Sigmoid colon (tissue), 7 donors: ENCODE results near the gene EIF4EBP3. TPM values are rescaled to one million over a fixed set of nuclear protein-coding genes. Genes with fewer than 3 reads are reported as not detected.
A peak's percentile ranks its signal among the peaks of the same experiment; 100 is the strongest.

Experiments
- DNase-seq: peaks from one replicate; pipeline ENCODE4 v3.0.0-alpha.2; 2019
- H3K27ac ChIP-seq, 4 donors: fragments of 200-600 bp; sonication (generic); one replicate each; pipeline ENCODE4 v1.5.1; 2016 to 2019; ENCODE audit warnings: mild to moderate bottlenecking in 1 of 4
- H3K27me3 ChIP-seq, 3 donors: fragments of 200-600 bp; sonication (generic); one replicate each; pipeline ENCODE4 v1.5.1; 2019; ENCODE audit warnings: mild to moderate bottlenecking in 1 of 3
- H3K36me3 ChIP-seq, 4 donors: fragments of 200-600 bp; sonication (generic); one replicate each; pipeline ENCODE4 v1.5.1; 2016 to 2019
- H3K4me1 ChIP-seq, 4 donors: fragments of 200-600 bp; sonication (generic); one replicate each; pipeline ENCODE4 v1.5.1; 2017 to 2019
- H3K4me3 ChIP-seq, 4 donors: fragments of 200-600 bp; sonication (generic); one replicate each; pipeline ENCODE4 v1.5.1; 2017 to 2019; ENCODE audit warnings: mild to moderate bottlenecking in 2 of 4, moderate library complexity in 1 of 4
- H3K9me3 ChIP-seq, 4 donors: fragments of 200-600 bp in 3 of 4; sonication (generic) in 3 of 4; one replicate each; pipeline versions ENCODE4 v1.5.1 to v1.6.1; 2013 to 2019
- CTCF ChIP-seq, 4 experiments: fragments of 450-650 bp in 3 of 4; fragments of 200-600 bp in 1 of 4; IDR thresholded peaks; one replicate each; pipeline ENCODE4 v1.5.1; 2016 to 2019; ENCODE audit warnings: antibody characterized with exemption in 4 of 4, mild to moderate bottlenecking in 3 of 4, moderate library complexity in 2 of 4
- EP300 ChIP-seq, 4 donors: sonication (generic); formaldehyde crosslinking; IDR thresholded peaks; one replicate each; pipeline ENCODE4 v1.6.1; 2017; ENCODE audit warnings: antibody characterized with exemption in 4 of 4
- POLR2A ChIP-seq, 2 donors: fragments of 450-650 bp; IDR thresholded peaks; one replicate each; pipeline ENCODE4 v1.6.1; 2016; ENCODE audit warnings: antibody characterized with exemption in 2 of 2, mild to moderate bottlenecking in 2 of 2, moderate library complexity in 2 of 2
- POLR2AphosphoS5 ChIP-seq, 4 donors: sonication (generic); formaldehyde crosslinking; IDR thresholded peaks; one replicate each; pipeline ENCODE4 v1.6.1; 2017; ENCODE audit warnings: antibody characterized with exemption in 4 of 4
- WGBS, 2 donors: extraction: QIAGEN DNeasy Blood & Tissue Kit; methylation state at CpG; one replicate each; pipeline ENCODE4 v1.1.7; 2013; 5-methylcytosine and 5-hydroxymethylcytosine counted together
- intact Hi-C: fragments of 100-400 bp; cut with DNase I; formaldehyde crosslinking; loops from one replicate; pipeline ENCODE4 v1.15.1; 2023
- polyA plus RNA-seq, 3 donors: library from polyadenylated mRNA; stranded (reverse); fragments of 200-250 nt; gene quantifications; one replicate each; pipeline ENCODE4 v1.2.3, GENCODE V29; 2013
- total RNA-seq, 4 donors: library from RNA; depleted of rRNA; stranded (reverse); fragments of >200 nt; gene quantifications; one replicate each; pipeline ENCODE4 v1.1.0, GENCODE V29; 2016
- donor health status: healthy with polysubstance abuse.
- donor health status: Bipolar disorder and iron deficiency.
- donor health status: healthy.

The EIF4EBP3 gene
- total and polyA plus RNA-seq, 7 donors = 6.5 to 60.7 (median 21.0) TPM

DNA sequence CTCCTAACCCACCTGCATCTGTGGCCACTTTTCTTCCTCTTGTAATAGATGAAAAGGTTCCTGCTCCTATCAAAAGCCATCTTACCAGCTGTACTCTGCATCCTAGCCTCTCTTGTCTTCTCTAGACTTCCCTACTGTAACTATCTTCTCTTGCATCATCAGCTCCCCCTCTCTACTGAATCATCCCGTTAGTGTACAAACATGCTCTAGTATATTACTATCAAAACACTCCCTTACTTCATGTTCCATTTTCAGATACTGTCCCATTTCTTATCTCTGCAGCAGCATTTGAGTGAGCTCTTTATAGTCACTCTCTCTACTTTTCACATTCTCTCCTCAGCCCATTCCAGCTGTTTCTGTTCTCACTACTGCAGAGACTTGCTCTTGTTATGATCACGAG is 7.0 kb downstream of the EIF4EBP3 start:
- Histone ChIP-seq H3K9me3 (no peaks in the 10 kb centered on the region), H3K27ac (peak overlapping the region in 1 of 4 donors; percentile 98), H3K36me3 (peaks cover 3 to 29% (median 17%) of the 10 kb centered on the region in 4 donors), H3K27me3 (no peaks in the 10 kb centered on the region), H3K4me1 (peaks cover 0 to 52% (median 43%) of the 10 kb centered on the region in 4 donors), H3K4me3 (no peak overlapping the region)
- 57 to 67% methylated on average over 2 of the region's 2 CpGs for WGBS, 2 donors
- intact Hi-C loops = loop anchor here (10.0 kb wide), 1 partner anchor 310 kb away; no protein-coding TSS in a partner anchor
- DNase-seq = no peak
- no peak for TF ChIP-seq CTCF (IDR thresholded peaks at IDR 0.05)
- TF ChIP-seq POLR2A (IDR thresholded peaks at IDR 0.05) = no peak
- no peak for TF ChIP-seq EP300 (IDR thresholded peaks at IDR 0.05)
- no peak for TF ChIP-seq POLR2AphosphoS5 (IDR thresholded peaks at IDR 0.05)

- intact Hi-C loops = loop anchor here (10.0 kb wide), 1 partner anchor 311 kb away; no protein-coding TSS in a partner anchor
- Histone ChIP-seq H3K4me3 (peak overlapping the region in 3 of 4 donors; percentile 75 to 83 (median 79)), H3K27ac (peak overlapping the region in 3 of 4 donors; percentile 91 to 98 (median 94))
Observed at GRCh38 chr5:140555747-140556312, 8.4 kb downstream of the EIF4EBP3 start.

DNA sequence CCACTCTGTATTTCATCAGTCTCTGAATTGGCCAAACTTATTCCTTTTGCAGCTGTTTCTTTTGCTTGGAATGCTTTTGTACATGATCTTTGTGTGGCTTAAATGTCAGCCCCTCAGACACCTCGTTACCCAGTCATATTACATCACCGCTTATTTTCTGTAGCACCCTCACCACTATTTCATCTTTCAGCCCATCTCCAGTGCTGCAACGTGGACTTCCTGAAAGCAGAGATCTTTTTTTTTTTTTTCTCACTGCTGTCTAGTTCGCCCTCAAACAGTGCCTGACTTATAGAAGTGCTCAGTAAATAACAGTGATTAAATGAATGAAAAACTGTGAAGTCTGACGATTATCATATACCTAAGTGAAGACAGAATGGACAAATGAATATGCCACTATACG is 9.0 kb downstream of the EIF4EBP3 start:
- no peak for DNase-seq
- Histone ChIP-seq H3K36me3 (peaks cover 0 to 32% (median 7%) of the 10 kb centered on the region in 4 donors), H3K27ac (peak overlapping the region in 3 of 4 donors; percentile 91 to 98 (median 94)), H3K4me3 (peak overlapping the region; percentile 75 to 83 (median 78)), H3K4me1 (peaks cover 0 to 39% (median 29%) of the 10 kb centered on the region in 4 donors), H3K9me3 (no peaks in the 10 kb centered on the region), H3K27me3 (no peaks in the 10 kb centered on the region)
- TF ChIP-seq POLR2A (IDR thresholded peaks at IDR 0.05) (no peak), EP300 (IDR thresholded peaks at IDR 0.05) (no peak), POLR2AphosphoS5 (IDR thresholded peaks at IDR 0.05) (no peak), CTCF (IDR thresholded peaks at IDR 0.05) (no peak)
- intact Hi-C loops = loop anchor here (10.0 kb wide), 1 partner anchor 312 kb away; no protein-coding TSS in a partner anchor
- WGBS, 2 donors = 2 to 9% methylated on average over 6 of the region's 6 CpGs

More at GRCh38 chr5:140555747-140556312, 8.4 kb downstream of the EIF4EBP3 start:
- no peak for TF ChIP-seq CTCF (IDR thresholded peaks at IDR 0.05)
- TF ChIP-seq POLR2A (IDR thresholded peaks at IDR 0.05) = no peak
- TF ChIP-seq EP300 (IDR thresholded peaks at IDR 0.05) = no peak
- no peak for TF ChIP-seq POLR2AphosphoS5 (IDR thresholded peaks at IDR 0.05)
- Histone ChIP-seq H3K36me3 (peaks cover 3 to 32% (median 12%) of the 10 kb centered on the region in 4 donors), H3K27me3 (no peaks in the 10 kb centered on the region), H3K4me1 (peaks cover 0 to 39% (median 31%) of the 10 kb centered on the region in 4 donors), H3K9me3 (no peaks in the 10 kb centered on the region)
- no peak for DNase-seq
- WGBS, 2 donors = 49 to 78% methylated on average over 1 of the region's 1 CpG

GRCh38 chr5:140557136-140557805 is 9.8 kb downstream of the EIF4EBP3 start, which contains the start of gene SRA1:
Gene SRA1, minus strand, starts transcription at chr5:140557473. Its CDS starts 21 bp downstream, at chr5:140557452.
- no peaks in the 10 kb centered on the region for H3K9me3 ChIP-seq
- intact Hi-C loops = loop anchor here (10.0 kb wide), 1 partner anchor 312 kb away; no protein-coding TSS in a partner anchor
- peak within 1 kb of the TSS; percentile 75 to 83 (median 78) for H3K4me3 ChIP-seq
- H3K36me3 ChIP-seq = peaks cover 0 to 34% (median 0%) of the 10 kb centered on the region in 4 donors
- peak; percentile 96 for DNase-seq
- H3K27me3 ChIP-seq = no peaks in the 10 kb centered on the region
- 1% methylated on average over 46 of the region's 46 CpGs for WGBS, 2 donors
- TF ChIP-seq POLR2AphosphoS5 (IDR thresholded peaks at IDR 0.05) (peak; percentile 96 to 99 (median 98)), CTCF (IDR thresholded peaks at IDR 0.05) (no peak), EP300 (IDR thresholded peaks at IDR 0.05) (peak in 2 of 4 donors; percentile 46 to 55), POLR2A (IDR thresholded peaks at IDR 0.05) (peak; percentile 80 to 92)
- peaks cover 0 to 43% (median 33%) of the 10 kb centered on the region in 4 donors for H3K4me1 ChIP-seq
- H3K27ac ChIP-seq = peak within 1 kb of the TSS; percentile 82 to 98 (median 92)
